ENCODE data around the gene AMMECR1.

DNA sequence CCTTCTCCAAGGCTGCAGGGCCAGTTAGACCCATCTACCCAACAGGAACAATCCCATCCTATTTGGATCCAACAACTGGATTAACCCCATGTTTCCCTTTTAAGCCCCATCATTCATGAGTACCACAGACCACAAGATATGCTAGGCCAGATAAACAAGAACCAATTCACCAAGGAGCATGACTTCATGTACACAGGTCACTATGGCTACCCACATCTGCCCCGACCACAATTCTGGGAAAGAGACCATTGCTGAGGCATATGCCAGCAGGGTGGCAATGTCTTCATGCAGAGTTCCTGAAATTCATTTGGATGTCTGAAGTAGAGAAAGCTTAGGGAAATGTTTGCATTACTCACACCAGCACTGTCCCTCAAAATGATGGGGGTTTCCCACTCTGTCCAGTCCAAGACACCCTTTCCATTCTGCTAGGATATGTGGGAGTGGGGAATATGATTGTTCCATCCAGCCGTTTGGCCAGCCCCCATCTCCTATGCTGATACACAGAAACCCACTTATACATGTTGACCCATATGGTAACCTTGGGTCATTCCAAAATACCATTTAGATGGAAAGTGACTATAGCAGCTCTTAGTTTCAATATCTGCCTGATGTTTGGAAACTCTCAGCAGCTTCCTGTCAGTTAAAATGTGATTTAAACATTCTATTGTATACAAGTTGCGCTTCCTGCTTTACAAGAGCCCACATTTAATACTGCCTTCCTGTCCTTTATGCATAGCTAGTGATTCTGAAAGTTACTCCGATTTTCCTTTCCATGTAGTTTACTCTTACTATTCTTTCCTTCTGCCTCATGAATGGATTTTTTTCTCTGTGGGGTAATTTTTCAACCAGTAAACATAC, 129.0 kb downstream of the AMMECR1 start:
- no peak for TF ChIP-seq POLR2A (IDR thresholded peaks at IDR 0.05)
- TF ChIP-seq, protein P1, sequence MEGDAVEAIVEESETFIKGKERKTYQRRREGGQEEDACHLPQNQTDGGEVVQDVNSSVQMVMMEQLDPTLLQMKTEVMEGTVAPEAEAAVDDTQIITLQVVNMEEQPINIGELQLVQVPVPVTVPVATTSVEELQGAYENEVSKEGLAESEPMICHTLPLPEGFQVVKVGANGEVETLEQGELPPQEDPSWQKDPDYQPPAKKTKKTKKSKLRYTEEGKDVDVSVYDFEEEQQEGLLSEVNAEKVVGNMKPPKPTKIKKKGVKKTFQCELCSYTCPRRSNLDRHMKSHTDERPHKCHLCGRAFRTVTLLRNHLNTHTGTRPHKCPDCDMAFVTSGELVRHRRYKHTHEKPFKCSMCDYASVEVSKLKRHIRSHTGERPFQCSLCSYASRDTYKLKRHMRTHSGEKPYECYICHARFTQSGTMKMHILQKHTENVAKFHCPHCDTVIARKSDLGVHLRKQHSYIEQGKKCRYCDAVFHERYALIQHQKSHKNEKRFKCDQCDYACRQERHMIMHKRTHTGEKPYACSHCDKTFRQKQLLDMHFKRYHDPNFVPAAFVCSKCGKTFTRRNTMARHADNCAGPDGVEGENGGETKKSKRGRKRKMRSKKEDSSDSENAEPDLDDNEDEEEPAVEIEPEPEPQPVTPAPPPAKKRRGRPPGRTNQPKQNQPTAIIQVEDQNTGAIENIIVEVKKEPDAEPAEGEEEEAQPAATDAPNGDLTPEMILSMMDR (IDR thresholded peaks at IDR 0.05 in 8 of 11, conservative IDR thresholded peaks at IDR 0.05 in 3 of 11) = no peak
